T-helper 17 cell (primary cell): ENCODE data around the gene CLBA1. TPM values are rescaled to one million over a fixed set of nuclear protein-coding genes. Genes with fewer than 3 reads are reported as not detected.
A peak's percentile ranks its signal among the peaks of the same experiment; 100 is the strongest.
"Not testable (repeated sequence)": the region's sequence is repeated elsewhere in the genome, so short reads cannot be mapped to it uniquely, and the experiment has no call there.

Source experiments
- ATAC-seq: fragments of 150-1000 bp; cut with Tn5 transposase; 2 replicates; pipeline ENCODE4 v1.10.0; 2021; ENCODE audit warnings: mild to moderate bottlenecking, moderate library complexity
- DNase-seq, 3 donors: peaks; one replicate each; pipeline versions ENCODE4 v3.0.0 to v3.0.0-alpha.2; 2020 to 2021
- H3K9me3 ChIP-seq: one replicate; pipeline ENCODE4 v1.7.0; 2013; ENCODE audit warnings: low read length, mild to moderate bottlenecking; ENCODE audit not compliant: control insufficient read depth, poor library complexity, severe bottlenecking
- H3K27ac Mint-ChIP-seq: one replicate; pipeline ENCODE4 v1.8.0; 2022; ENCODE audit warnings: mild to moderate bottlenecking, moderate library complexity, mixed read lengths
- H3K27me3 Mint-ChIP-seq: one replicate; pipeline ENCODE4 v1.8.0; 2022; ENCODE audit warnings: mixed read lengths
- H3K36me3 Mint-ChIP-seq: one replicate; pipeline ENCODE4 v1.8.0; 2022; ENCODE audit warnings: low read depth, mixed read lengths
- H3K4me1 Mint-ChIP-seq: one replicate; pipeline ENCODE4 v1.8.0; 2022; ENCODE audit warnings: mild to moderate bottlenecking, mixed read lengths
- H3K4me3 Mint-ChIP-seq: one replicate; pipeline ENCODE4 v1.8.0; 2022; ENCODE audit warnings: mild to moderate bottlenecking, moderate library complexity, mixed read lengths
- total RNA-seq, 4 donors: library from RNA in 2 of 4; stranded (reverse) in 2 of 4; gene quantifications; one replicate each; pipeline ENCODE4 v1.2.3 and lab custom pipeline; 2022 to 2026

CLBA1 gene
- total RNA-seq, 2 donors from 2014 or later, result 1.6 to 4.4 TPM

DNA sequence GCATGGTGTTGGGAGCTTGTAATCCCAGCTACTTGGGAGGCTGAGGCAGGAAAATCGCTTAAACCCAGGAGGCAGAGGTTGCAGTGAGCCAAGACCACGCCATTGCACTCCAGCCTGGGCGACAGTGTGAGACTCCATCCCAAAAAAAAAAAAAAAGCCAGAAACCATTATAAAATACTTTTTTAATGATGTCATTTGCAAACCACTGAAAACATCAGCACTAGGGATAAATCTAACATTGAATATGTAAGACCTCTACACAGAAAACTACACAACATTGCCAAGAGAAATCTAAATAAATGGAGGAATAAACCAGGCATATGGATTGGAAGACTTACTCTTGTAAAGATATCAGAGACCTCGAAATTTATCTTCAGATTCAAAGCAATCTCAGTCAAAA, 42.1 kb downstream of the CLBA1 start:
- Mint-ChIP-seq H3K4me1 (peaks cover 14% of the 10 kb centered on the region), H3K27ac (peak overlapping the region; percentile 85)
- not testable (repeated sequence) for H3K4me3 Mint-ChIP-seq, ATAC-seq, H3K9me3 ChIP-seq, DNase-seq, H3K27me3 Mint-ChIP-seq, H3K36me3 Mint-ChIP-seq

DNA sequence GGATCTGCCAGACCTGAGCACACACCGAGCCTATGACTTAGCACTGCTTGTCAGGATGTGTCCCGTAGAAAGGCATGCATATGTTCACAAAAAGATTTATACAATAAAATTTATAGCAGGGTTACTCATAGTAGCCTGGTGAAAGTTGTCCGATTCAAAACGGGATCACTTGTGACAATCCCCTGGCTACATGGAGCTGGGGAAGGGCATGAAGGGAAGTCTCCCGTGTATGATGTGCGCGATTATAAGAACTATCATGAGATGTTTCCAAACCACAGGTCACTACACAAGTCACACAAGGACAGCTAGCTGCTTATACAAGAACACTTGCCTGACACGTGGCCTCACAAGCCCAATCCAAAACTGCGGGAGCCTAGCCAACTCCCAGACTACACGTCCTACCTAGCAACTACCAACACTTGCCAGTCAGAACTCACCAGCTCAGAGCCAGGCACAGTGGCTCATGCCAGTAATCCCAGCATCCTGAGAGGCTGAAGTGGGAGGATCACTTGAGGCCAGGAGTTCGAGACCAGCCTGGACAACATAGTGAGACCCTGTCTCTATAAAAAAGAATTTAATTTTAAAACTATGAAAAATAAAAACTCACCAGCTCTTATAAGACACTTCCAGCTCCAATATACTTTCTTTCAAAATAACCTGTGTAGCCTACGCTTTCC, 42.8 kb downstream of the CLBA1 start:
- Mint-ChIP-seq H3K27ac (no peak overlapping the region), H3K4me1 (peaks cover 14% of the 10 kb centered on the region), H3K4me3 (no peak overlapping the region), H3K36me3 (no peaks in the 10 kb centered on the region), H3K27me3 (no peaks in the 10 kb centered on the region)
- H3K9me3 ChIP-seq, result no peaks in the 10 kb centered on the region
- ATAC-seq (no peak), DNase-seq (no peak)

DNA sequence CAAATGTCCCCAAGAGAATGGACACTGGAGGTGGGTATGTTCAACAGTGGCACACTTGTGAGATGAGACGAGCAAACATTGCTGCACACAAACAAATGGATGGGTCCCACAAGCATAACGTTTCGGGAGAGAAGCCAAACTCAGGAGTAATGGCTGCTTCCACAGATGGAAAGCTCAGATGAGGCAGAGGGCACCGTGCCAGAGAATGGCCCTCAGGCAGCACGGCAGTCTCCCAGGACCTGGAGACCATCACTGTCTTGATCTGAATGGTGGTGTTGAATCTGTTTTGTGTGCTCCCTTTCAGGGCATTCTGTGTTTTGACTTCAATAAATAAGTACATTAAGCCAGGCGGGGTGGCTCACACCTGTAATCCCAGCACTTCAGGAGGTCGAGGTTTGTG, 43.8 kb downstream of the CLBA1 start:
- H3K4me1 Mint-ChIP-seq, result peaks cover 14% of the 10 kb centered on the region
- H3K27ac Mint-ChIP-seq, result no peak overlapping the region
- no peak for ATAC-seq

DNA sequence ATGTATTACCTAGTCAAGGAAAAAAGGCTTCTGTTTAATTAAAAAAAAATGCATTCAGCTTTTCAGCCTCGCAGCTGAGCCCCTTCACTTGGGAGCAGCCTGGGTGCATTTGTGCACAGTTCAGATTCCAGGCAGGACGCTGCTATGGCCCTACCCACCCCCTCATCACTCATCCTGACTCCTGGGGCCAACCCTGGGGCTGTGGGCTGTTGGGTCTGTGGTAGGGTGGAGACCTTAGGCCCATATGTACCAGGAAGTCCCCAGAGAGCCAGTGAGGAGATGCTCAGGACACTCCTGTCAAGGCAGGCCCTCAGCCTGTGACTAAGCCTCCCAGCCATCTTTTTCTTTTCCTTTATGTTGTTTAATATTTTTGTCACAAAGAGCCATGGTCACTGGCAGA, 44.6 kb downstream of the CLBA1 start:
- DNase-seq (no peak), ATAC-seq (no peak)
- no peak overlapping the region for H3K27ac Mint-ChIP-seq
- H3K4me1 Mint-ChIP-seq, result peaks cover 14% of the 10 kb centered on the region
- no peak overlapping the region for H3K4me3 Mint-ChIP-seq
- H3K36me3 Mint-ChIP-seq, result peaks cover 2% of the 10 kb centered on the region
- H3K27me3 Mint-ChIP-seq, result no peaks in the 10 kb centered on the region
- H3K9me3 ChIP-seq, result no peaks in the 10 kb centered on the region

More for the DNA sequence above, 43.8 kb downstream of the CLBA1 start:
- Mint-ChIP-seq H3K36me3 (peaks cover 2% of the 10 kb centered on the region), H3K4me3 (no peak overlapping the region), H3K27me3 (no peaks in the 10 kb centered on the region)
- H3K9me3 ChIP-seq, result no peaks in the 10 kb centered on the region
- DNase-seq, result no peak

DNA sequence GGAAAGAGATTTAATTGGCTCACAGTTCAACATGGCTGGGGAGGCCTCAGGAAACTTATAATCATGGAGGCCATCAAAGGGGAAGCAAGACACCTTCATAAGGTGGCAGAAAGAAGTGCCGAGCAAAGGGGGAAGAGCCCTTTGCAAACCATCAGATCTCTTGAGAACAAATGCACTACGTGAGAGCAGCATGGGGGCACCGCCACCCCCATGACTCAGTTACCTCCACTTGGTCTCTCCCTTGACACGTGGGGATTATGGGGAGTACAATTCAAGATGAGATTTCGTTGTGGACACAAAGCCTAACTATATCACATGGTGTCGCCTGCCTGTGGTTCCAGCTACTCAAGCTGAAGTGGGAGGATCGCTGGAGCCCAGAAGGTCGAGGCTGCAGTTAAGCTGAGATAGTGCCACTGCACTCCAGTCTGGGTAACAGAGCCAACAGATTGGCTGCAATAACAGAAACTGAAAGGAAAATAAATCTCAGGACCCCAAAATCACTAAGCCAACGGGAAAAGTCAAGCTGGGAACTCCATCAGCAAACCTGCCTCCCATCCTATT, 45.3 kb downstream of the CLBA1 start:
- Mint-ChIP-seq H3K4me3 (no peak overlapping the region), H3K36me3 (peaks cover 2% of the 10 kb centered on the region), H3K27me3 (no peaks in the 10 kb centered on the region)

DNA sequence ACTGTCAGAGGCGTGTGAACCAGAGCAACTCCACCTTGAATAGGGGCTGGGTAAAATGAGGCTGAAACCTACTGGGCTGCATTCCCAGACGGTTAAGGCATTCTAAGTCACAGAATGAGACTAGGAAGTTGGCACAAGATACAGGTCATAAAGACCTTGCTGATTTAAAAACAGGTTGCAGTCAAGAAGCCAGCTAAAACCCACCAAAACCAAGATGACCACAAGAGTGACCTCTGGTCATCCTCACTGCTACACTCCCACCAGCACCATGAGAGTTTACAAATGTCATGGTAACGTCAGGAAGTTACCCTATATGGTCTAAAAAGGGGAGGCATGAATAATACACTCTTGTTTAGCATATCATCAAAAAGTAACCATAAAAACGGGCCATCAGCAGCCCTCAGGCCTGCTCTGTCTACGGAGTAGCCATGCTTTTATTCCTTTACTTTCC, 46.9 kb downstream of the CLBA1 start:
- H3K27me3 Mint-ChIP-seq, H3K36me3 Mint-ChIP-seq, H3K27ac Mint-ChIP-seq, ATAC-seq, DNase-seq, H3K9me3 ChIP-seq, H3K4me1 Mint-ChIP-seq: not testable (repeated sequence)
- peak overlapping the region; percentile 31 for H3K4me3 Mint-ChIP-seq

More for the DNA sequence above, 45.3 kb downstream of the CLBA1 start:
- ATAC-seq, result no peak
- no peaks in the 10 kb centered on the region for H3K9me3 ChIP-seq
- no peak for DNase-seq
- Mint-ChIP-seq H3K27ac (no peak overlapping the region), H3K4me1 (peaks cover 10% of the 10 kb centered on the region)

DNA sequence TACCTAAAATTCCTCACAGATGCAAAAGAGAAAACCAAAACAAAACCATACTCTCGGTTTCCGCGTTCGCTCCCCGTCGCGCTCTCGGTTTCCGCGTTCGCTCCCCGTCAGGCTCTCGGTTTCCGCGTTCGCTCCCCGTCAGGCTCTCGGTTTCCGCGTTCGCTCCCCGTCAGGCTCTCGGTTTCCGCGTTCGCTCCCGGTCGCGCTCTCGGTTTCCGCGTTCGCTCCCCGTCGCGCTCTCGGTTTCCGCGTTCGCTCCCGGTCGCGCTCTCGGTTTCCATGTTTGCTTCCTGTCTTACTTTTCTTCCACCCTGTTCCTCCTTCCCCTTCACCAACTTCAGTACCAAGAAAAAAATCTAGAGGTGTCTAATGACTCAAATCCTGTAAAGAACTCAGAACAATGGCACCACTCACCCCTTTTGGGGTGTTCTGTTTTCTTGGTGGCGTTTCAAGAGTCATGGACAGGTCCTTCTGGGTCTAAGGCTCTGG, 47.9 kb downstream of the CLBA1 start:
- DNase-seq (peak in 1 of 3 donors; percentile 30), ATAC-seq (peak; percentile 23)
- not testable (repeated sequence) for H3K4me1 Mint-ChIP-seq, H3K9me3 ChIP-seq, H3K27me3 Mint-ChIP-seq, H3K36me3 Mint-ChIP-seq
- Mint-ChIP-seq H3K4me3 (peak overlapping the region; percentile 91), H3K27ac (peak overlapping the region; percentile 94)

DNA sequence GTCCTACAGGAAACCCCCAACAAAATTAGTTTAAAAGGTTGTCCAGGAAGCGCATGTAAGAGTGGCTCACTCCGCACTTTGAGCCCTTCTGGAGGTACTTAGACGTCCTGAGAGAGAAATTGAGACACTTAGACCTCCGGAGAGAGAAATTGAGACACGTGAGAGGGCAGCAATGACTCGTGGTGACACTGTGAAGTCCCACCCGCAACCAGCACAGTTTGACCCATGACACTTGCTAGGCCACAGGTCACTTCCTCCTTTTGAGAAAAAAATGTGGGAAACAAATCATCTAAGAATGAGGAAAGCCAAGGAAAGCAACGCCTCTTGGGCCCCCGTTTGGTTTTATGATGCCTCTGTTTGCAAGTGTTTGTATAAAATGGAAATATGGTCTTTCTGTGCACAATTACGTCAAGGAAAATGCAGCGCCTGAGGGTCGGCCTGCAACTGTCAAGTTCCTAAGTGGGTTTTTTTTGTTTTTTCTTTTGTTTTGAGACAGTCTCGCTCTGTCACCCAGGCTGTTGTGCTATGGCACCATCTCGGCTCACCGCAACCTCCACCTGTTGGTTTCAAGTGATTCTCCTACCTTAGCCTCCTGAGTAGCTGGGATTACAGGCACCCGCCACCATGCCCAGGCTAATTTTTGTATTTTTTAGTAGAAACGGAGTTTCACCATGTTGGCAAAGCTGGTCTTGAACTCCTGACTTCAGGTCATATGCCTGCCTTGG, 48.9 kb downstream of the CLBA1 start:
- peaks cover 3% of the 10 kb centered on the region for H3K4me1 Mint-ChIP-seq
- ATAC-seq (no peak), DNase-seq (no peak)
- no peaks in the 10 kb centered on the region for H3K27me3 Mint-ChIP-seq
- no peak overlapping the region for H3K4me3 Mint-ChIP-seq
- H3K9me3 ChIP-seq, result no peaks in the 10 kb centered on the region
- peaks cover 2% of the 10 kb centered on the region for H3K36me3 Mint-ChIP-seq
- H3K27ac Mint-ChIP-seq, result no peak overlapping the region

DNA sequence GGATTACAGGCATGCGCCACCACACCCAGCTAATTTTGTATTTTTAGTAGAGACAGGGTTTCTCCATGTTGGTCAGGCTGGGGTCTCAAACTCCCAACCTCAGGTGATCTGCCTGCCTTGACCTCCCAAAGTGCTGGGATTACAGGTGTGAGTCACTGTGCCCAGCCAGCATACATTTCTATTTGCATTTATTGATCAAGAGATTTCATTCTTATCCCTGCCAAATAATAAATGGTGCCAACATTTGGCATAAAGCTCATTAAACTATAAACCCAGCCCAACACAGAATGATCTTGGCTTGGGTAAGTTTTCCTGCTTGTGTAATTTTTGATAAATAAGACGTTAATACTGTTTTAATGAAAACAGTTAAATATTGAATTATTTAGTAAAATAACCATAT, 50.0 kb downstream of the CLBA1 start:
- not testable (repeated sequence) for DNase-seq, H3K9me3 ChIP-seq, H3K27ac Mint-ChIP-seq, H3K27me3 Mint-ChIP-seq, H3K4me3 Mint-ChIP-seq, H3K36me3 Mint-ChIP-seq, H3K4me1 Mint-ChIP-seq, ATAC-seq

DNA sequence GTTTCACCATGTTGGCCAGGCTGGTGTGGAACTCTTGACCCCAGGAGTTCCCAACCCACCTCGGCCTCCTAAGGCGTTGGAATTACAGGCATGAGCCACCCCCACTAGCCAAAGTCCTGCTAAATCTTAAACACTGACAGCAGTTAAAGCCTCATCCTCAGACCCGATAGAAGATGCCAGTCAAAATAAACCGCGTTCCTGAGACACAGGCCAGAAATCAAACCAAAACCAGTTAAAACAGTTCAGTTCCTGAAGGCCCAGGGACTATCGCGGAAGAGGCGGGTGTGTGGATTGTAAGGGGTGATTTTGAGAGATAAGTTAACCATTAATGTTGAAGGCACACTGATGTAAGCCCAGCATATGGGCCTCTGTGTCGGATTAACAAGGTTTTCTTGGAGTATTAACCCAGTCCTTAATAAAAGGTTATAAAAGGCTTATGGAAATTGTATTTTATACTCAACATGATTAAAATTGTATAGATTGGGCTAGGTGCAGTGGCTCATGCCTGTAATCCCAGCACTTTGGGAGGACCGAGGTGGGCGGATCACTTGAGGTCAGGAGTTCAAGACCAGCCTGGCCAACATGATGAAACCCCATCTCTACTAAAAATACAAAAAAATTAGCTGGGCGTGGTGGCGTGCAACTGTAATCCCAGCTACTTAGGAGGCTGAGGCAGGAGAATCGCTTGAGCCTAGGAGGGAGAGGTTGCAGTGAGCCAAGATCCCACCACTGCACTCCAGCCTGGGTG, 54.0 kb downstream of the CLBA1 start:
- DNase-seq, result no peak
- no peaks in the 10 kb centered on the region for H3K36me3 Mint-ChIP-seq
- peaks cover under 1% of the 10 kb centered on the region for H3K4me1 Mint-ChIP-seq
- ATAC-seq, result no peak
- H3K4me3 Mint-ChIP-seq, result no peak overlapping the region
- no peak overlapping the region for H3K27ac Mint-ChIP-seq
- H3K27me3 Mint-ChIP-seq, result peaks cover 3% of the 10 kb centered on the region
- H3K9me3 ChIP-seq, result no peaks in the 10 kb centered on the region

DNA sequence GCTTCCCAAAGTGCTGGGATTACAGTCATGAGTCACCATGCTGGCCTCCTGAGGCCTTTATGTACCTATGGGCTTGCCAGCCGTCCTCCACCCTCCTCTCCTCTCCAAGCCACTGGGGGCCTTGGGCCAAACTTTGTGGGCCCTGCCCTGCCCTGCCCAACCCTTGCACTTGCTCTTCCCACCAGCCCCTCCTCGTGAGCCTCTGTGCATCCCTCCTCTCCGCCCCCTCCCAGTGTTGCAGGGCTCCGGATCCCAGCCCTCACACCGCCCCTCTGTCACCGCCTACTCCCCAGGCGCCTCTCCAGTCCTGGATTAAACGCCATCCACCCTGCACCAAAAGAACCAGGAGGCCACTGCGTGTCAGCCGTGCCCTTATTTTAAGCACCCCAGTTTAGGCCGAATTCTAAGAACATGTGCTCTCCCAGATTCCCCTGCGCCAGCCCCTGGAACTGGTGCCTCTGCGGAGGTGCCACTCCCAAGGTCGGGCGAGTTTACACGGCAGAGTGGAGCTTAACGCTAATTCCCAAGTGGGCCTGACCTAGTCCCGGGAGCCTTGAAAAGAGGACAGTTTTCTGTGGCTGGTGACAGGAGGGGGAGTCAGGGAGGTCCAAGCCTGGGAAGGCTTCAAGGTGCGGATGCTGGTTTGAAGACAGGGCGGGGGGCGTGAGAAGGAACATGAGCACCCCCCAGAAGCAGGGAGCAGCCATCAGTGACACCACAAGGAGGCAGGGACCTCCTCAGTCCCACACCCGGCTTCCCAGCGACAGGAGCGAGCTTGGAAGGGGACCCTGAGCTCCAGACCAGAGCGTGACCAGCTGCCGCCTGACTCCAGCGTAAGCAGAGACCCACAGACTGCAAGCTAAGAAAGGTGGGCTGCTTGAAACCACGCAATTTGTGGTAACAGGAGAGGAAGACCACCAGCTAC, 56.5 kb downstream of the CLBA1 start:
- no peaks in the 10 kb centered on the region for H3K9me3 ChIP-seq
- Mint-ChIP-seq H3K27me3 (peaks cover 7% of the 10 kb centered on the region), H3K4me3 (no peak overlapping the region), H3K27ac (no peak overlapping the region), H3K36me3 (no peaks in the 10 kb centered on the region), H3K4me1 (peaks cover 7% of the 10 kb centered on the region)
- no peak for DNase-seq
- no peak for ATAC-seq

DNA sequence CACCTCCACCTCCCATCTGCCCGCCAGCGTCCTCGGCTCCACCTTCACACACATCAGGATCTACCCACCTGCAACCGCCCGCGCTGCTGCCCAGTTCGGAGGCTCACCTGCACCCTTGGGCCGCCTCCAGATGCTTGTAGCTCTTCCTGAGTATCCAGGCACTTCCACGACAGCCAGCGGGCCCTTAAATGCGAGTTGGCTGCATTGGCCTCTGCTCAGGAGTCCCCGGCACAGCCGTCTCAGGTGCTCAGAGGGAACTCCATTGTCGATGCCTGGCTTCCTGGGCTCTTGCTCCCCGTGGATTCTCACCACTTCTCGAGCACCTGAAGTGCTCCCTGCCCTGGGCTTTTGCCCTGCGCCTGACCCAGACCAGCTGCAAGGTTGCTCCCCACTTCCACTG, 57.2 kb downstream of the CLBA1 start:
- H3K27ac Mint-ChIP-seq, result no peak overlapping the region
- no peaks in the 10 kb centered on the region for H3K9me3 ChIP-seq
- ATAC-seq (no peak), DNase-seq (no peak)
- H3K4me1 Mint-ChIP-seq, result peaks cover 7% of the 10 kb centered on the region
- H3K4me3 Mint-ChIP-seq, result no peak overlapping the region
- no peaks in the 10 kb centered on the region for H3K36me3 Mint-ChIP-seq
- H3K27me3 Mint-ChIP-seq, result peaks cover 7% of the 10 kb centered on the region
